Endothelial cell of umbilical vein (primary cell): ENCODE results near the gene SNX33.
A peak's percentile ranks its signal among the peaks of the same experiment; 100 is the strongest.
"Not testable (repeated sequence)": the region's sequence is repeated elsewhere in the genome, so short reads cannot be mapped to it uniquely, and the experiment has no call there.

Experiments used
- EZH2 ChIP-seq: IDR thresholded peaks from 2 replicates; pipeline ENCODE4 v1.6.1; 2012; ENCODE audit warnings: borderline replicate concordance, low read depth, mild to moderate bottlenecking, moderate library complexity, low read length, inconsistent platforms; ENCODE audit not compliant: severe bottlenecking
- FOS ChIP-seq: IDR thresholded peaks from 2 replicates; pipeline ENCODE4 v1.6.1; 2011; ENCODE audit warnings: mild to moderate bottlenecking, low read length, moderate library complexity, borderline replicate concordance; ENCODE audit not compliant: insufficient read depth
- GATA2 ChIP-seq: IDR thresholded peaks from 2 replicates; pipeline ENCODE4 v1.7.0; 2011; ENCODE audit warnings: low read depth, mild to moderate bottlenecking, moderate library complexity, mixed read lengths, low read length; ENCODE audit not compliant: insufficient read length, insufficient read depth
- JUN ChIP-seq: IDR thresholded peaks from 2 replicates; pipeline ENCODE4 v1.6.1; 2011; ENCODE audit warnings: borderline replicate concordance, low read depth; ENCODE audit not compliant: insufficient read length, insufficient read depth
- MYC ChIP-seq: IDR thresholded peaks from one replicate; pipeline ENCODE4 v1.6.1; 2011; ENCODE audit warnings: mild to moderate bottlenecking, low read depth, low read length
- POLR2A ChIP-seq: IDR thresholded peaks from 2 replicates; pipeline ENCODE4 v1.6.1; 2012; ENCODE audit warnings: low read depth, mild to moderate bottlenecking, control low read depth, low read length
- POLR2AphosphoS5 ChIP-seq: IDR thresholded peaks from 2 replicates; pipeline ENCODE4 v1.6.1; 2012; ENCODE audit warnings: low read depth, mild to moderate bottlenecking, control low read depth, low read length, moderate library complexity; ENCODE audit not compliant: insufficient read depth
- TF ChIP-seq, protein P1 (sequence below), 2 donors: IDR thresholded peaks; 1 replicate in 1 of 2; 2 replicates in 1 of 2; pipeline ENCODE4 v1.5.1; 2011; ENCODE audit warnings: low read length in 2 of 2, mild to moderate bottlenecking in 2 of 2, moderate library complexity in 2 of 2, control low read depth in 1 of 2, inconsistent platforms in 1 of 2, low read depth in 1 of 2; ENCODE audit not compliant: insufficient read depth in 1 of 2; ENCODE audit errors: extremely low read depth in 1 of 2
- TF ChIP-seq, protein P2 (sequence below): IDR thresholded peaks from 2 replicates; pipeline ENCODE4 v1.6.1; 2011; ENCODE audit not compliant: insufficient read depth, insufficient read length

DNA sequence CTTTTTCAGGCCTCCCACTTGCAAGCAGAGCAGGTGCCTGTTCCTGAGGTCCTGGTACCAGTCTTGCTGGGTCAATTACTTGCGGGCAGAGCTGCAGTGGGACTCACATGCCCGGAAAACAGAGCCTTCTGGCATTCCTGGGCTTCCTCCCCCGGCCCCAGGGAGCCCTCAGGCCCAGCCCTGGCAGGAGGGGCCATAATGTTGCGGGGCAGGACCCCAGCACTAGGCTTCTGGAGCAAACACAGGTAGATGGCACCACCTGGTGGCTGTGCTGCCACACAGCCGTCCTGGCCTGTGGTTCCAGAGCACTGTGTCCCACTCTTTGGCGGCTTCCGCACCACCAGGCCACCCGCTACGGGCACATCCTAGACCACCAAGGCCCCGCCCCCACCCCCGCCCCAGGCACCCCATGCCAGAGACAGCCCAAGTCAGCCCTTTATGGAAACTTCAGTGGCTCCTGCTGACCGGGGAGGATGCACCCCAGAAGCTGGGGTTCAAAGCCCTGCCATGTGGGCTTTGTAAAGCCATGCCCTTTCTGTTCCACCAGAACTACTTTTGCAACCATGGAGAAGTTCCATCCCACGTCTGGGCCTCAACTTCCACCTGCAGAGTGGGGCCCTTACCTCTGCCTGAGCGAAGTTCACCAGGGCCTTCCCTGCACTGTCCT is 36.1 kb downstream of the SNX33 start:
- not testable (repeated sequence) for TF ChIP-seq POLR2A, EZH2, MYC, POLR2AphosphoS5, FOS, JUN, GATA2
- TF ChIP-seq, protein P1, sequence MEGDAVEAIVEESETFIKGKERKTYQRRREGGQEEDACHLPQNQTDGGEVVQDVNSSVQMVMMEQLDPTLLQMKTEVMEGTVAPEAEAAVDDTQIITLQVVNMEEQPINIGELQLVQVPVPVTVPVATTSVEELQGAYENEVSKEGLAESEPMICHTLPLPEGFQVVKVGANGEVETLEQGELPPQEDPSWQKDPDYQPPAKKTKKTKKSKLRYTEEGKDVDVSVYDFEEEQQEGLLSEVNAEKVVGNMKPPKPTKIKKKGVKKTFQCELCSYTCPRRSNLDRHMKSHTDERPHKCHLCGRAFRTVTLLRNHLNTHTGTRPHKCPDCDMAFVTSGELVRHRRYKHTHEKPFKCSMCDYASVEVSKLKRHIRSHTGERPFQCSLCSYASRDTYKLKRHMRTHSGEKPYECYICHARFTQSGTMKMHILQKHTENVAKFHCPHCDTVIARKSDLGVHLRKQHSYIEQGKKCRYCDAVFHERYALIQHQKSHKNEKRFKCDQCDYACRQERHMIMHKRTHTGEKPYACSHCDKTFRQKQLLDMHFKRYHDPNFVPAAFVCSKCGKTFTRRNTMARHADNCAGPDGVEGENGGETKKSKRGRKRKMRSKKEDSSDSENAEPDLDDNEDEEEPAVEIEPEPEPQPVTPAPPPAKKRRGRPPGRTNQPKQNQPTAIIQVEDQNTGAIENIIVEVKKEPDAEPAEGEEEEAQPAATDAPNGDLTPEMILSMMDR (IDR thresholded peaks at IDR 0.05; ENCODE audit: extremely low read depth in 1 of 2, insufficient read depth in 1 of 2, low read depth in 1 of 2, low read length in 2 of 2), result peak; percentile 55 to 90
- TF ChIP-seq, protein P2, sequence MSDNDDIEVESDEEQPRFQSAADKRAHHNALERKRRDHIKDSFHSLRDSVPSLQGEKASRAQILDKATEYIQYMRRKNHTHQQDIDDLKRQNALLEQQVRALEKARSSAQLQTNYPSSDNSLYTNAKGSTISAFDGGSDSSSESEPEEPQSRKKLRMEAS, result not testable (repeated sequence)
